Measurements from ENCODE around the gene BBS9.

DNA sequence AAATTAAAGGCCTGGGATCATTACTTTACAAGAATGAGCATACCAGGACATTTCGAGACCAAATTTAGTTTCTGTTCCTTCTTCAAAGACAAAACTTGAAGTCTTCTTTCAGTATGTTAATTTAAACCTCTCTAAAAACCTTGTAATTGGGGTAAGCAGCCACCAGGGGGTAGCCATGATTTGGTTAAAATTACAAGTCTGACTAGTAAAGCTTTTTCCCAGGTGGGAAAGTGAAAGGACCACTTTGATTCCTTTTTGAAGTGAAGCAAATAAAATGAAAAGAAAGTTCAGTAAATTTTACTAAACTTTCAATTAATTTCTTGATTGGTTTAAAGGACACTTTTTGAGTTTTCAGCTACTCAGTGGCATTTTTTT, 294.3 kb downstream of the BBS9 start:
- TF ChIP-seq, protein P1, sequence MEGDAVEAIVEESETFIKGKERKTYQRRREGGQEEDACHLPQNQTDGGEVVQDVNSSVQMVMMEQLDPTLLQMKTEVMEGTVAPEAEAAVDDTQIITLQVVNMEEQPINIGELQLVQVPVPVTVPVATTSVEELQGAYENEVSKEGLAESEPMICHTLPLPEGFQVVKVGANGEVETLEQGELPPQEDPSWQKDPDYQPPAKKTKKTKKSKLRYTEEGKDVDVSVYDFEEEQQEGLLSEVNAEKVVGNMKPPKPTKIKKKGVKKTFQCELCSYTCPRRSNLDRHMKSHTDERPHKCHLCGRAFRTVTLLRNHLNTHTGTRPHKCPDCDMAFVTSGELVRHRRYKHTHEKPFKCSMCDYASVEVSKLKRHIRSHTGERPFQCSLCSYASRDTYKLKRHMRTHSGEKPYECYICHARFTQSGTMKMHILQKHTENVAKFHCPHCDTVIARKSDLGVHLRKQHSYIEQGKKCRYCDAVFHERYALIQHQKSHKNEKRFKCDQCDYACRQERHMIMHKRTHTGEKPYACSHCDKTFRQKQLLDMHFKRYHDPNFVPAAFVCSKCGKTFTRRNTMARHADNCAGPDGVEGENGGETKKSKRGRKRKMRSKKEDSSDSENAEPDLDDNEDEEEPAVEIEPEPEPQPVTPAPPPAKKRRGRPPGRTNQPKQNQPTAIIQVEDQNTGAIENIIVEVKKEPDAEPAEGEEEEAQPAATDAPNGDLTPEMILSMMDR (IDR thresholded peaks at IDR 0.05), result peak in 6 of 12 donors; percentile 24 to 39 (median 26)
- no peak for TF ChIP-seq POLR2A (IDR thresholded peaks at IDR 0.05)

Data from heart left ventricle (tissue), 13 donors.